LNCAP (cell line): ENCODE measurements around the gene NIT1.

Experiments used
- TF ChIP-seq, protein P1 (sequence below): fragments of 450-650 bp; IDR thresholded peaks from 2 replicates; pipeline ENCODE4 v1.5.1; 2017; ENCODE audit warnings: mild to moderate bottlenecking

NIT1 gene

DNA sequence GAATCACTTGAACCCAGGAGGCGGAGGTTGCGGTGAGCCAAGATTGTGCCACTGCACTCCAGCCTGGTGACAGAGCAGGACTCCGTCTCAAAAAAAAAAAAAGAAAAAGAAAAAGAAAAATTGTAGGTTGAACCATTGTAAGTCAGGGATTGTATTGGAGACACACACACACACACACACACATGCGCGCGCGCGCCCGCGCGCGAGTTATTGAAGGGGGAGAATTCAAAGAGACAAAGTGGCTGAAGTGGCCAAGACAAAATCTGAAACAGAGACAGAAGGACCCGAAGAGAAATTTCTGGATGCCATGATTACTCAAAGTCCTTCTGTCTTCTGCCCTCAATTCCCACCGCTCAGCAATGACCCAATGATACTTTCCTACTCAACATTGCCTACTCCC is 23.4 kb upstream of the NIT1 start:
- TF ChIP-seq, protein P1, sequence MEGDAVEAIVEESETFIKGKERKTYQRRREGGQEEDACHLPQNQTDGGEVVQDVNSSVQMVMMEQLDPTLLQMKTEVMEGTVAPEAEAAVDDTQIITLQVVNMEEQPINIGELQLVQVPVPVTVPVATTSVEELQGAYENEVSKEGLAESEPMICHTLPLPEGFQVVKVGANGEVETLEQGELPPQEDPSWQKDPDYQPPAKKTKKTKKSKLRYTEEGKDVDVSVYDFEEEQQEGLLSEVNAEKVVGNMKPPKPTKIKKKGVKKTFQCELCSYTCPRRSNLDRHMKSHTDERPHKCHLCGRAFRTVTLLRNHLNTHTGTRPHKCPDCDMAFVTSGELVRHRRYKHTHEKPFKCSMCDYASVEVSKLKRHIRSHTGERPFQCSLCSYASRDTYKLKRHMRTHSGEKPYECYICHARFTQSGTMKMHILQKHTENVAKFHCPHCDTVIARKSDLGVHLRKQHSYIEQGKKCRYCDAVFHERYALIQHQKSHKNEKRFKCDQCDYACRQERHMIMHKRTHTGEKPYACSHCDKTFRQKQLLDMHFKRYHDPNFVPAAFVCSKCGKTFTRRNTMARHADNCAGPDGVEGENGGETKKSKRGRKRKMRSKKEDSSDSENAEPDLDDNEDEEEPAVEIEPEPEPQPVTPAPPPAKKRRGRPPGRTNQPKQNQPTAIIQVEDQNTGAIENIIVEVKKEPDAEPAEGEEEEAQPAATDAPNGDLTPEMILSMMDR, result no peak

DNA sequence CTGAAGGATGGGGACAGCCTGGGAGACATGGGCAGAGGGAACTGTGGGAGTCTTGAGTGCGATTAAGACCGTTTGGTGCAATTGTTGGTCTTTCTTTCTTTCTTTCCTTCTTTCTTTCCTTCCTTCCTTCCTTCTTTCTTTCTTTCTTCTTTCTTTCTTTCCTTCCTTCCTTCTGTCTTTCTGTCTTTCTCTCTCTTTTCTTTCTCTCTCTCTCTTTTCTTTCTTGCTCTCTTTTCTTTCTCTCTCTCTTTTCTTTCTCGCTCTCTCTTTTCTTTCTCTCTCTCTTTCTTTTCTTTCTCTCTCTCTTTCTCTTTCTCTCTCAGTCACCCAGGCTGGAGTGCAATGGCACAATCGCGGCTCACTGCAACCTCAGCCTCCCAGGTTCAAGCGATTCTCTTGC is 22.7 kb upstream of the NIT1 start:
- TF ChIP-seq, protein P1, result no peak

DNA sequence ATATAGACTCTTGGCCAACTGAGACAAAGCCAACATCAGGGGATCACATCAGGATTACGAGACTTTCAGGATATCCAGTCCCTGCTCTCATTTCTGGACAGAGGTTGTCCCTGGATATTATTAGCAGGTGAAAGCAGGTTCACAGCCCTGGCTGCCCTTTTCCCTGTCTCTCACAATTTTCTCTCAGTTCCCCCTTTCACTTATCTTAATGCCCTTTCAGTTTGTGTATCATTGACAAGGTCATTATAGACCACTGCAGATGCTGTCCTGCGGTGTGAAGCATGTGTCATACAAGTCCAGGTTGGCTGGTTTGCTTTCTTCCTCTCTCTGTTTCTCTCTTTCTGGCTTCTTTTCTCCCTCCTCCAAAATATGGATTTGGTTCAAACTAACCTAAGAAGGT is 21.9 kb upstream of the NIT1 start:
- TF ChIP-seq, protein P1, result no peak

DNA sequence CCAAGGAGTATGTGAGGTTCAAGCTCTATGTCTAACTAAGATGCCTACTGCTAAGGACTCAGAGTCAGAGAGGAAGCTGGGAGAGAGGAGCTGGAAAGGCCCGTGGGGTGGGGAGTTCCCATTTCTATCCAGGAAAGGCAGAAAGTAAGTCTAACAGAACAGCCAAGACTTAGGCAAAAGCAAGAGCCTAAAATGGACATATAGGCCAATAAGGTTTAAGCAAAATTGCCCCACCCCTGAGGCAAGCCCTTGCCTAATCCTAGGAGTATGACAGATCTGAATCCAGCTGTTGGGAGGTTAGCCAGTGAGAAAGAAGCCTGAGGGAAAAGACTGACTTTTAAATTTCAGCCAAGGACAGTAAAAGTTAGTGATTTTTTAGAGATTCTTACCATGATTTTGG is 21.4 kb upstream of the NIT1 start:
- TF ChIP-seq, protein P1, result no peak

DNA sequence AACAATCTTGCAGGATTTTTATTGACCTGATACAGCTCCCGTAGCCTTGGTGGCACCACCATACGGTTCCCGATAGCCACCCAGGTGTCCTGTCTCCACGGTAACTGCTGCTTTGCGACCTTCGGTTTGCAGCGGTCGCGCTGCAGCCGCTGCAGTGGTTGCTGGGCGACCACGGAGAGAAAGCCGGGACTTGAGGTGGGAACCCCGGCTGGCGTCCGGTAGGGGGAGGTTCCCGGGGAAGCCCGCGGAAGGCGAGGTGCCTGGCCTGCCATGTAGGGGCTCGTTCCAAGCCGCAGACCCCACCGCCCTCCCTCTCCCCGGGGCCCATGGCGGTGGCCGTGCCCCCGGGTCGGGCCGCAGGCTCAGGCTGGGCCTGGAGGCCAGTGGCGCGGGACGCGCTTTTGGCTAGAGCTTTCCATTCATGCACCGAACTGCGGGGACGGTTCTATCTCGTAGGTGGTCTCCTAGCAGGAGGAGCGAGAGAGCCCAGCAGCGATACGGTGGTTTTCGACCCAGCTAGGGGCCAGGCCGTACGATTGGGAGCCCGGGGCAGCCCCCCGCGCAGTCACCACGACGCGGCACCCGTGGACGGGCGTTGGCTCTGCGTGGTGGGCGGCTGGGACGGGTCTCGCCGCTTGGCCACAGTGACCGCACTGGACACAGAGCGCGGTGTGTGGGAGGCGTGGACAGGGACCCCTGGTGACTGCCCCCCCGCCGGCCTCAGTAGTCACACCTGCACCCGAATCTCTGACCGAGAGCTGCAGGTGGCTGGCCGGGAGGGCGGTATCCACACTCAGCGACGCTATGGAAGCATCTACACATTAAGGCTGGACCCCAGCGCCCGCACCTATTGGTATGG is 19.5 kb upstream of the NIT1 start, which contains the start of gene KLHDC9:
TSS of gene KLHDC9 (plus strand) at position 152 of the 859 bp plus-strand sequence. CDS start at position 327, 175 bp downstream.
- TF ChIP-seq, protein P1, result no peak

DNA sequence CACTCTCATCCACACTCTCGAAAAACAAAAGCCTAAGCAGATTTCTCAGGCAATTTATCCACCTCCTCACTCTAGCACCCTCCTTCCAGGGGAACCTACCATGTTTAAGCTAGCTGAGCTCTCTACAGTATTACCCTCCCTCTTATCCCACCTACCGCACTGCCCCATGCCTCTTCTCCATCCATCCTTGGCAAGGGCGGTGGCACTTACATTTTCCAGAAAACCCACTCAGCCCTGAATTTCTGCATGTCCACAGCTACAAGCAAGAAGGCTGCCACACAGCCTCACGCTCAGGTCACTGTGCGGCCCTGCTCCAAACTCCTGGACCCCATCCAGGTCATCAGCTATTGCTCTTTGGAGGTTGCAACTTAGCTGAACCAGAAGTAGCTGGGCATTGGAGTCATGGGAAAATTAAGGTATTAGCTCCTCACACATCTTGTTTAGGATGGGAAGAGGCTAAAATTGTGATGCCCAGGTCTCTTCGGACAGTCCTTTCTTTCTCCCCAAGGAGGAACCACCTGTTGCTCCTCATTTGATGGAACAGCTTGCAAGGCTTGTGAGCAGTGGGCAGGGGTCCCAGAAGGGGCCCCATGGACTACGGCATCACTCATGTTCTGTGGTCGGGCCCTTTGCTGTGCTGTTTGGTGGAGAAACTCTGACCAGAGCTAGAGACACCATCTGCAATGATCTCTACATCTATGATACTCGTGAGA is 18.7 kb upstream of the NIT1 start:
- TF ChIP-seq, protein P1, result no peak

DNA sequence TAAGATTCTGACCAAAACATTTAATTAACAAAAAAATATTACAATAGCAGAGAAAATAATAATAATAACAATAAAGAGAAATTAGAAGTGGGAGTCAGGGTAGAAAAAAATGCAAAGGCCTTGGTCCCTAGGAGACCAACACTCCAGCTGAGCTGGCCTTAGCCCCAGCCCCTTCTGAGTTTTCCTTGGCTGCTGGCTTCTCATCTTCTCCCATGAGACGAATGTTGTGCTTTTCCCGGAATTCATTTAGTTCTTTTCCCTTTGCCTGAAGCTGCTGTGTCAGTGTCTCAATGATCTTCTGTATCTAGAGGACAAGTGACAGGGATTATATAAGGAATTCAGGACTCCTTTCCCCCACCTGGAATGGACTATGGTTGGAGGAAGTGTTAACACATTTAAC is 17.3 kb upstream of the NIT1 start:
- TF ChIP-seq, protein P1, result no peak
